Testis (tissue), 3 donors: ENCODE measurements around the gene PSME2. TPM values are rescaled to one million over a fixed set of nuclear protein-coding genes. Genes with fewer than 3 reads are reported as not detected.

Source experiments
- DNase-seq: peaks from one replicate; pipeline ENCODE4 v3.0.0-alpha.2; 2019
- H3K27ac ChIP-seq, 2 donors: fragments of 200-600 bp; sonication (generic); one replicate each; pipeline ENCODE4 v1.5.1; 2019
- H3K27me3 ChIP-seq: fragments of 200-600 bp; sonication (generic); one replicate; pipeline ENCODE4 v1.5.1; 2019
- H3K36me3 ChIP-seq: fragments of 200-600 bp; sonication (generic); one replicate; pipeline ENCODE4 v1.5.1; 2017; ENCODE audit warnings: low read depth; ENCODE audit errors: missing control alignments
- H3K4me1 ChIP-seq: fragments of 200-600 bp; sonication (generic); one replicate; pipeline ENCODE4 v1.5.1; 2019
- H3K4me3 ChIP-seq, 2 donors: fragments of 200-600 bp; sonication (generic); one replicate each; pipeline ENCODE4 v1.5.1; 2017 to 2019
- H3K9me3 ChIP-seq: fragments of 200-600 bp; sonication (generic); one replicate; pipeline ENCODE4 v1.5.1; 2017
- CTCF ChIP-seq, 3 experiments: fragments of 450-650 bp in 2 of 3; fragments of 200-600 bp in 1 of 3; sonication (generic) in 1 of 3; IDR thresholded peaks; one replicate each; pipeline ENCODE4 v1.5.1; 2016 to 2019; ENCODE audit warnings: antibody characterized with exemption in 3 of 3, mild to moderate bottlenecking in 2 of 3, moderate library complexity in 1 of 3
- POLR2A ChIP-seq: fragments of 450-650 bp; IDR thresholded peaks from one replicate; pipeline ENCODE4 v1.6.1; 2017; ENCODE audit warnings: antibody characterized with exemption, mild to moderate bottlenecking, moderate library complexity
- WGBS, 2 donors: methylation state at CpG; one replicate each; pipeline ENCODE4 v1.1.5; 2018; 5-methylcytosine and 5-hydroxymethylcytosine counted together
- intact Hi-C: fragments of 100-400 bp; cut with DNase I; formaldehyde crosslinking; loops from one replicate; pipeline ENCODE4 v1.15.1; 2023; ENCODE audit warnings: low total_unique reads
- polyA plus RNA-seq: library from polyadenylated mRNA; stranded (reverse); fragments of 350-450 nt; fragmentation: Illumina TruSeq; extraction: RNeasy Lipid Tissue Mini Kit (QIAGEN cat#74804); gene quantifications from one replicate; pipeline ENCODE4 v1.2.3, GENCODE V29; 2014; ENCODE audit warnings: low read depth, low replicate concordance; ENCODE audit not compliant: insufficient read depth
- total RNA-seq, 2 donors: library from RNA; depleted of rRNA; stranded (reverse); fragments of >200 nt; gene quantifications; one replicate each; pipeline ENCODE4 v1.2.3, GENCODE V29; 2016

The PSME2 gene
- total and polyA plus RNA-seq, 3 donors from 2014 or later, result 49.8 to 122 (median 78.1) TPM

- 91 to 94% methylated on average over 6 to 12 of the region's 12 CpGs for WGBS, 2 donors
- no peak overlapping the region for H3K27ac ChIP-seq
- no peaks in the 10 kb centered on the region for H3K36me3 ChIP-seq
Observed at GRCh38 chr14:24157331-24157730, 10.9 kb upstream of the PSME2 start.

GRCh38 chr14:24156840-24157239 lies 10.4 kb upstream of the PSME2 start:
- Histone ChIP-seq H3K9me3 (no peaks in the 10 kb centered on the region), H3K4me3 (no peak overlapping the region), H3K27me3 (no peaks in the 10 kb centered on the region), H3K27ac (no peak overlapping the region), H3K36me3 (no peaks in the 10 kb centered on the region), H3K4me1 (peaks cover 4% of the 10 kb centered on the region)
- 81 to 84% methylated on average over 1 of the region's 1 CpG for whole genome bisulfite sequencing, 2 donors
- DNase-seq, result no peak
- TF ChIP-seq POLR2A (no peak), CTCF (IDR thresholded peaks at IDR 0.05) (no peak)
- intact Hi-C loops, result no loop called here

More at GRCh38 chr14:24157331-24157730, 10.9 kb upstream of the PSME2 start:
- H3K4me3 ChIP-seq, result no peak overlapping the region
- intact Hi-C loops, result no loop called here
- no peaks in the 10 kb centered on the region for H3K9me3 ChIP-seq
- H3K27me3 ChIP-seq, result no peaks in the 10 kb centered on the region
- TF ChIP-seq CTCF (IDR thresholded peaks at IDR 0.05), result no peak
- TF ChIP-seq POLR2A, result no peak
- DNase-seq, result no peak
- H3K4me1 ChIP-seq, result peaks cover 7% of the 10 kb centered on the region

- intact Hi-C loops, result no loop called here
- H3K9me3 ChIP-seq, result no peaks in the 10 kb centered on the region
- H3K36me3 ChIP-seq, result no peaks in the 10 kb centered on the region
- H3K4me1 ChIP-seq, result no peaks in the 10 kb centered on the region
- H3K4me3 ChIP-seq, result no peak overlapping the region
- no peak overlapping the region for H3K27ac ChIP-seq
- TF ChIP-seq CTCF (IDR thresholded peaks at IDR 0.05), result no peak
- TF ChIP-seq POLR2A, result no peak
- H3K27me3 ChIP-seq, result no peaks in the 10 kb centered on the region
- DNase-seq, result no peak
- 90 to 94% methylated on average over 9 to 10 of the region's 10 CpGs for whole genome bisulfite sequencing, 2 donors
Observed at GRCh38 chr14:24155100-24155499, 8.7 kb upstream of the PSME2 start.

- H3K36me3 ChIP-seq, result no peaks in the 10 kb centered on the region
- H3K27me3 ChIP-seq, result no peaks in the 10 kb centered on the region
- no peak overlapping the region for H3K27ac ChIP-seq
- no peak for DNase-seq
- intact Hi-C loops, result no loop called here
- H3K4me1 ChIP-seq, result peaks cover 9% of the 10 kb centered on the region
- TF ChIP-seq CTCF (IDR thresholded peaks at IDR 0.05) (no peak), POLR2A (no peak)
- 86 to 92% methylated on average over 16 of the region's 16 CpGs for WGBS, 2 donors
- no peak overlapping the region for H3K4me3 ChIP-seq
- no peaks in the 10 kb centered on the region for H3K9me3 ChIP-seq
Observed at GRCh38 chr14:24151404-24152080, 5.1 kb upstream of the PSME2 start.

- peaks cover 12% of the 10 kb centered on the region for H3K4me1 ChIP-seq
- TF ChIP-seq CTCF (IDR thresholded peaks at IDR 0.05) (no peak), POLR2A (no peak)
- H3K9me3 ChIP-seq, result no peaks in the 10 kb centered on the region
- H3K36me3 ChIP-seq, result no peaks in the 10 kb centered on the region
- H3K27ac ChIP-seq, result no peak overlapping the region
- intact Hi-C loops, result no loop called here
- H3K27me3 ChIP-seq, result no peaks in the 10 kb centered on the region
- WGBS, 2 donors, result 78 to 83% methylated on average over 8 to 9 of the region's 9 CpGs
- H3K4me3 ChIP-seq, result no peak overlapping the region
- no peak for DNase-seq
Observed at GRCh38 chr14:24150993-24151392, 4.6 kb upstream of the PSME2 start.
